Amniotic epithelial cell (primary cell): ENCODE data around the gene PPP4R4.
"Not testable (repeated sequence)": the region's sequence is repeated elsewhere in the genome, so short reads cannot be mapped to it uniquely, and the experiment has no call there.

Experiments
- DNase-seq: peaks from one replicate; pipeline ENCODE4 v3.0.0-alpha.2; 2010; ENCODE audit warnings: low read depth

The PPP4R4 gene

GRCh38 chr14:94143711-94144110 lies 30.4 kb upstream of the PPP4R4 start:
- no peak for DNase-seq

- DNase-seq: no peak
Observed at GRCh38 chr14:94144765-94145164, 29.4 kb upstream of the PPP4R4 start.

- no peak for DNase-seq
Observed at GRCh38 chr14:94145902-94146527, 28.1 kb upstream of the PPP4R4 start.

- no peak for DNase-seq
Observed at GRCh38 chr14:94152676-94153075, 21.4 kb upstream of the PPP4R4 start.

GRCh38 chr14:94153750-94154342 lies 20.3 kb upstream of the PPP4R4 start:
- no peak for DNase-seq

GRCh38 chr14:94156143-94156542 lies 18.0 kb upstream of the PPP4R4 start:
- not testable (repeated sequence) for DNase-seq

- DNase-seq: no peak
Observed at GRCh38 chr14:94157197-94157596, 16.9 kb upstream of the PPP4R4 start.

GRCh38 chr14:94158239-94158883 lies 15.8 kb upstream of the PPP4R4 start:
- no peak for DNase-seq

- DNase-seq: no peak
Observed at GRCh38 chr14:94161058-94161457, 13.1 kb upstream of the PPP4R4 start.

- no peak for DNase-seq
Observed at GRCh38 chr14:94161981-94162380, 12.1 kb upstream of the PPP4R4 start.

GRCh38 chr14:94162466-94162865 lies 11.7 kb upstream of the PPP4R4 start:
- no peak for DNase-seq

GRCh38 chr14:94163796-94164195 lies 10.3 kb upstream of the PPP4R4 start:
- no peak for DNase-seq

- DNase-seq: no peak
Observed at GRCh38 chr14:94164685-94165431, 9.3 kb upstream of the PPP4R4 start.

GRCh38 chr14:94165744-94166143 lies 8.4 kb upstream of the PPP4R4 start:
- no peak for DNase-seq

- no peak for DNase-seq
Observed at GRCh38 chr14:94170136-94170535, 4.0 kb upstream of the PPP4R4 start.

GRCh38 chr14:94171208-94171607 lies 2.9 kb upstream of the PPP4R4 start:
- peak; percentile 22 for DNase-seq

GRCh38 chr14:94172545-94172944 lies 1.6 kb upstream of the PPP4R4 start:
- DNase-seq: no peak

- no peak for DNase-seq
Observed at GRCh38 chr14:94173471-94173884, 644 bp upstream of the PPP4R4 start.

GRCh38 chr14:94174604-94175010 lies 485 bp downstream of the PPP4R4 start:
- no peak for DNase-seq

GRCh38 chr14:94175011-94175745 lies 1.1 kb downstream of the PPP4R4 start:
- DNase-seq: no peak

GRCh38 chr14:94175747-94176146 lies 1.6 kb downstream of the PPP4R4 start:
- DNase-seq: no peak

- no peak for DNase-seq
Observed at GRCh38 chr14:94176808-94177207, 2.7 kb downstream of the PPP4R4 start.
